HepG2 (cell line): Measurements from ENCODE around the gene ATP2B2. TPM values are rescaled to one million over a fixed set of nuclear protein-coding genes. Genes with fewer than 3 reads are reported as not detected.
A peak's percentile ranks its signal among the peaks of the same experiment; 100 is the strongest.

ENCODE experiments used
- BCL6 ChIP-seq: IDR thresholded peaks from 2 replicates; pipeline ENCODE4 v1.6.1; 2016; ENCODE audit warnings: missing genetic modification reagents, missing compliant biosample characterization
- BRD4 ChIP-seq: sonication (generic); formaldehyde crosslinking; IDR thresholded peaks from 2 replicates; pipeline ENCODE4 v1.4.0; 2020; ENCODE audit warnings: missing genetic modification reagents
- CBFB ChIP-seq: sonication (generic); formaldehyde crosslinking; IDR thresholded peaks from 2 replicates; pipeline ENCODE4 v1.4.0; 2020; ENCODE audit warnings: missing genetic modification reagents
- FOXK1 ChIP-seq: sonication (generic); formaldehyde crosslinking; IDR thresholded peaks from 2 replicates; pipeline ENCODE4 v1.4.0; 2020; ENCODE audit warnings: low read depth, missing genetic modification reagents, borderline replicate concordance
- HNF4A ChIP-seq: sonication (generic); formaldehyde crosslinking; IDR thresholded peaks from 2 replicates; pipeline ENCODE4 v1.4.0; 2020; ENCODE audit warnings: missing genetic modification reagents
- POGZ ChIP-seq: sonication (generic); formaldehyde crosslinking; IDR thresholded peaks from 2 replicates; pipeline ENCODE4 v1.4.0; 2020; ENCODE audit warnings: mild to moderate bottlenecking, missing genetic modification reagents
- POLR2AphosphoS5 ChIP-seq: IDR thresholded peaks from 2 replicates; pipeline ENCODE4 v1.6.1; 2012; ENCODE audit warnings: low read depth, low read length
- RFXANK ChIP-seq: IDR thresholded peaks from 2 replicates; pipeline ENCODE4 v1.6.1; 2016
- SIN3A ChIP-seq: IDR thresholded peaks from 2 replicates; pipeline ENCODE4 v1.6.1; 2011; ENCODE audit warnings: low read depth, mild to moderate bottlenecking, control low read depth, low read length, borderline replicate concordance
- SMAD9 ChIP-seq: sonication (generic); formaldehyde crosslinking; IDR thresholded peaks from 2 replicates; pipeline ENCODE4 v1.5.1; 2020; ENCODE audit warnings: mild to moderate bottlenecking, missing genetic modification reagents
- ZBTB42 ChIP-seq: sonication (generic); formaldehyde crosslinking; IDR thresholded peaks from 2 replicates; pipeline ENCODE4 v1.5.0; 2020; ENCODE audit warnings: mild to moderate bottlenecking, missing genetic modification reagents
- ZBTB7A ChIP-seq: sonication (generic); formaldehyde crosslinking; IDR thresholded peaks from 2 replicates; pipeline ENCODE4 v1.8.0; 2022; ENCODE audit warnings: mild to moderate bottlenecking, missing genetic modification reagents
- ZFP90 ChIP-seq: sonication (generic); formaldehyde crosslinking; IDR thresholded peaks from 2 replicates; pipeline ENCODE4 v1.8.0; 2022; ENCODE audit warnings: missing genetic modification reagents, mild to moderate bottlenecking, inconsistent platforms, borderline replicate concordance
- ZNF232 ChIP-seq: sonication (generic); formaldehyde crosslinking; IDR thresholded peaks from 2 replicates; pipeline ENCODE4 v1.4.0; 2020; ENCODE audit warnings: missing genetic modification reagents, borderline replicate concordance
- ZNF274 ChIP-seq: sonication (generic); formaldehyde crosslinking; IDR thresholded peaks from 2 replicates; pipeline ENCODE4 v1.5.1; 2020; ENCODE audit warnings: mild to moderate bottlenecking, missing genetic modification reagents
- ZNF282 ChIP-seq: fragments of 450-650 bp; IDR thresholded peaks from 2 replicates; pipeline ENCODE4 v1.6.1; 2018; ENCODE audit not compliant: partially characterized antibody
- ZNF672 ChIP-seq: sonication (generic); formaldehyde crosslinking; IDR thresholded peaks from 2 replicates; pipeline ENCODE4 v1.8.1; 2022; ENCODE audit warnings: missing genetic modification reagents
- ZNF773 ChIP-seq: sonication (generic); formaldehyde crosslinking; IDR thresholded peaks from 2 replicates; pipeline ENCODE4 v1.4.0; 2020; ENCODE audit warnings: missing genetic modification reagents, borderline replicate concordance
- polyA plus RNA-seq, 8 experiments: library from polyadenylated mRNA; depleted of rRNA in 3 of 8; stranded (reverse) in 7 of 8; unstranded in 1 of 8; fragments of >200 nt; fragmentation: Illumina TruSeq in 4 of 8; extraction: Trizol in 4 of 8; gene quantifications; 2 replicates each; pipeline versions ENCODE4 v1.2.1 to v1.2.3, GENCODE V29; 2011 to 2016; ENCODE audit warnings: low read depth in 4 of 8, missing spikeins in 1 of 8, mixed read lengths in 1 of 8; ENCODE audit not compliant: insufficient read depth in 1 of 8
- total RNA-seq, 5 experiments: library from RNA; depleted of rRNA; stranded (reverse); fragments of >200 nt; fragmentation: Illumina TruSeq; extraction: Trizol; gene quantifications; 2 replicates each; pipeline ENCODE4 v1.2.3, GENCODE V29; 2016; ENCODE audit warnings: low read depth in 1 of 5
- TF ChIP-seq, protein P1 (sequence below): sonication (generic); formaldehyde crosslinking; IDR thresholded peaks from 2 replicates; pipeline ENCODE4 v1.4.0; 2020; ENCODE audit warnings: missing genetic modification reagents
- TF ChIP-seq, protein P2 (sequence below): sonication (generic); formaldehyde crosslinking; IDR thresholded peaks from 2 replicates; pipeline ENCODE4 v1.4.0; 2020; ENCODE audit warnings: missing genetic modification reagents, borderline replicate concordance
- TF ChIP-seq, protein P3 (sequence below): sonication (generic); formaldehyde crosslinking; IDR thresholded peaks from 2 replicates; pipeline ENCODE4 v1.4.0; 2020; ENCODE audit warnings: missing genetic modification reagents, borderline replicate concordance
- TF ChIP-seq, protein P4 (sequence below): sonication (generic); formaldehyde crosslinking; conservative IDR thresholded peaks from 2 replicates; pipeline ENCODE4 v1.8.0; 2022; ENCODE audit warnings: low read depth, missing genetic modification reagents

The ATP2B2 gene
- total and polyA plus RNA-seq, 2 of the 13 experiments (the other 11 are each of a cell fraction or from before 2014, with no cell fraction given), result 1.5 to 2.3 TPM

DNA sequence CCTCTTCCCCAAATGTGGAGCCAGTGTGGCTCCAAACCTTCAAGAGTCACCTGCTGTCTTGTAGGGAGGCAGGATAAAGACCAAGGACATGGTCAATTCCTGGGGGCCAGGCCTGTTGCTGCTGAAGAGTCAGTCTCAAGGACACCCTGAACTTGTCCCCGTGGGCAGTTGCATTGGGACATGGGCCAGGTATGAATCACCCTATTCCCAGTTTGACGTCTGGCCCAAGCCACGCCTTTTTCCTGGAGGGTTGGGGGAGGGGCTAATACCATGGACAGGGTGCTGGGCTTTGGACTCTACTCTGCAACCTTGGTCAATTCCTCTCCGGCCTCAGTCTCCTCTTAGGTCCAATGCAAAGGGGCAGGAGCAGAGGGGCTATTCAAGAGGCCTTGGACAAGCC is 10.4 kb downstream of the ATP2B2 start (continued):
- TF ChIP-seq HNF4A (CRISPR knock-in tag) (peak; percentile 65), ZFP90 (CRISPR knock-in tag) (no peak), ZNF274 (CRISPR knock-in tag) (no peak), BRD4 (CRISPR knock-in tag) (no peak), ZNF773 (CRISPR knock-in tag) (no peak), BCL6 (CRISPR knock-in tag) (peak; percentile 93), POLR2AphosphoS5 (no peak), RFXANK (CRISPR knock-in tag) (no peak), CBFB (no peak), FOXK1 (peak; percentile 45; the same call in 1 of the 2 replicates), ZNF232 (CRISPR knock-in tag) (no peak), SMAD9 (CRISPR knock-in tag) (no peak), ZNF672 (no peak), ZBTB42 (CRISPR knock-in tag) (no peak), POGZ (CRISPR knock-in tag) (0 out of 2 replicates have a peak, but pooled peaks have one; percentile 16), ZBTB7A (CRISPR knock-in tag) (no peak), ZNF282 (no peak), SIN3A (no peak)
- TF ChIP-seq, protein P1, sequence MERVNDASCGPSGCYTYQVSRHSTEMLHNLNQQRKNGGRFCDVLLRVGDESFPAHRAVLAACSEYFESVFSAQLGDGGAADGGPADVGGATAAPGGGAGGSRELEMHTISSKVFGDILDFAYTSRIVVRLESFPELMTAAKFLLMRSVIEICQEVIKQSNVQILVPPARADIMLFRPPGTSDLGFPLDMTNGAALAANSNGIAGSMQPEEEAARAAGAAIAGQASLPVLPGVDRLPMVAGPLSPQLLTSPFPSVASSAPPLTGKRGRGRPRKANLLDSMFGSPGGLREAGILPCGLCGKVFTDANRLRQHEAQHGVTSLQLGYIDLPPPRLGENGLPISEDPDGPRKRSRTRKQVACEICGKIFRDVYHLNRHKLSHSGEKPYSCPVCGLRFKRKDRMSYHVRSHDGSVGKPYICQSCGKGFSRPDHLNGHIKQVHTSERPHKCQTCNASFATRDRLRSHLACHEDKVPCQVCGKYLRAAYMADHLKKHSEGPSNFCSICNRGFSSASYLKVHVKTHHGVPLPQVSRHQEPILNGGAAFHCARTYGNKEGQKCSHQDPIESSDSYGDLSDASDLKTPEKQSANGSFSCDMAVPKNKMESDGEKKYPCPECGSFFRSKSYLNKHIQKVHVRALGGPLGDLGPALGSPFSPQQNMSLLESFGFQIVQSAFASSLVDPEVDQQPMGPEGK, result no peak
- TF ChIP-seq, protein P2, sequence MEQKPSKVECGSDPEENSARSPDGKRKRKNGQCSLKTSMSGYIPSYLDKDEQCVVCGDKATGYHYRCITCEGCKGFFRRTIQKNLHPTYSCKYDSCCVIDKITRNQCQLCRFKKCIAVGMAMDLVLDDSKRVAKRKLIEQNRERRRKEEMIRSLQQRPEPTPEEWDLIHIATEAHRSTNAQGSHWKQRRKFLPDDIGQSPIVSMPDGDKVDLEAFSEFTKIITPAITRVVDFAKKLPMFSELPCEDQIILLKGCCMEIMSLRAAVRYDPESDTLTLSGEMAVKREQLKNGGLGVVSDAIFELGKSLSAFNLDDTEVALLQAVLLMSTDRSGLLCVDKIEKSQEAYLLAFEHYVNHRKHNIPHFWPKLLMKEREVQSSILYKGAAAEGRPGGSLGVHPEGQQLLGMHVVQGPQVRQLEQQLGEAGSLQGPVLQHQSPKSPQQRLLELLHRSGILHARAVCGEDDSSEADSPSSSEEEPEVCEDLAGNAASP (CRISPR knock-in tag), result peak; percentile 18; the same call in 1 of the 2 replicates
- TF ChIP-seq, protein P3, sequence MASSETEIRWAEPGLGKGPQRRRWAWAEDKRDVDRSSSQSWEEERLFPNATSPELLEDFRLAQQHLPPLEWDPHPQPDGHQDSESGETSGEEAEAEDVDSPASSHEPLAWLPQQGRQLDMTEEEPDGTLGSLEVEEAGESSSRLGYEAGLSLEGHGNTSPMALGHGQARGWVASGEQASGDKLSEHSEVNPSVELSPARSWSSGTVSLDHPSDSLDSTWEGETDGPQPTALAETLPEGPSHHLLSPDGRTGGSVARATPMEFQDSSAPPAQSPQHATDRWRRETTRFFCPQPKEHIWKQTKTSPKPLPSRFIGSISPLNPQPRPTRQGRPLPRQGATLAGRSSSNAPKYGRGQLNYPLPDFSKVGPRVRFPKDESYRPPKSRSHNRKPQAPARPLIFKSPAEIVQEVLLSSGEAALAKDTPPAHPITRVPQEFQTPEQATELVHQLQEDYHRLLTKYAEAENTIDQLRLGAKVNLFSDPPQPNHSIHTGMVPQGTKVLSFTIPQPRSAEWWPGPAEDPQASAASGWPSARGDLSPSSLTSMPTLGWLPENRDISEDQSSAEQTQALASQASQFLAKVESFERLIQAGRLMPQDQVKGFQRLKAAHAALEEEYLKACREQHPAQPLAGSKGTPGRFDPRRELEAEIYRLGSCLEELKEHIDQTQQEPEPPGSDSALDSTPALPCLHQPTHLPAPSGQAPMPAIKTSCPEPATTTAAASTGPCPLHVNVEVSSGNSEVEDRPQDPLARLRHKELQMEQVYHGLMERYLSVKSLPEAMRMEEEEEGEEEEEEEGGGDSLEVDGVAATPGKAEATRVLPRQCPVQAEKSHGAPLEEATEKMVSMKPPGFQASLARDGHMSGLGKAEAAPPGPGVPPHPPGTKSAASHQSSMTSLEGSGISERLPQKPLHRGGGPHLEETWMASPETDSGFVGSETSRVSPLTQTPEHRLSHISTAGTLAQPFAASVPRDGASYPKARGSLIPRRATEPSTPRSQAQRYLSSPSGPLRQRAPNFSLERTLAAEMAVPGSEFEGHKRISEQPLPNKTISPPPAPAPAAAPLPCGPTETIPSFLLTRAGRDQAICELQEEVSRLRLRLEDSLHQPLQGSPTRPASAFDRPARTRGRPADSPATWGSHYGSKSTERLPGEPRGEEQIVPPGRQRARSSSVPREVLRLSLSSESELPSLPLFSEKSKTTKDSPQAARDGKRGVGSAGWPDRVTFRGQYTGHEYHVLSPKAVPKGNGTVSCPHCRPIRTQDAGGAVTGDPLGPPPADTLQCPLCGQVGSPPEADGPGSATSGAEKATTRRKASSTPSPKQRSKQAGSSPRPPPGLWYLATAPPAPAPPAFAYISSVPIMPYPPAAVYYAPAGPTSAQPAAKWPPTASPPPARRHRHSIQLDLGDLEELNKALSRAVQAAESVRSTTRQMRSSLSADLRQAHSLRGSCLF (CRISPR knock-in tag), result no peak
- TF ChIP-seq, protein P4, sequence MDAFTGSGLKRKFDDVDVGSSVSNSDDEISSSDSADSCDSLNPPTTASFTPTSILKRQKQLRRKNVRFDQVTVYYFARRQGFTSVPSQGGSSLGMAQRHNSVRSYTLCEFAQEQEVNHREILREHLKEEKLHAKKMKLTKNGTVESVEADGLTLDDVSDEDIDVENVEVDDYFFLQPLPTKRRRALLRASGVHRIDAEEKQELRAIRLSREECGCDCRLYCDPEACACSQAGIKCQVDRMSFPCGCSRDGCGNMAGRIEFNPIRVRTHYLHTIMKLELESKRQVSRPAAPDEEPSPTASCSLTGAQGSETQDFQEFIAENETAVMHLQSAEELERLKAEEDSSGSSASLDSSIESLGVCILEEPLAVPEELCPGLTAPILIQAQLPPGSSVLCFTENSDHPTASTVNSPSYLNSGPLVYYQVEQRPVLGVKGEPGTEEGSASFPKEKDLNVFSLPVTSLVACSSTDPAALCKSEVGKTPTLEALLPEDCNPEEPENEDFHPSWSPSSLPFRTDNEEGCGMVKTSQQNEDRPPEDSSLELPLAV, result no peak
